ENCODE results near the gene OR4B1.

The OR4B1 gene

GRCh38 chr11:48261600-48261999 is 45.0 kb downstream of the OR4B1 start:
- DNase-seq (ENCODE audit: low read depth in 2 of 2) = no peak

GRCh38 chr11:48263423-48263911 is 46.9 kb downstream of the OR4B1 start, which contains the start of gene OR4X1:
OR4X1 (plus strand) TSS chr11:48263861; CDS start chr11:48263861, 0 bp downstream.
- no peak for DNase-seq (ENCODE audit: low read depth in 2 of 2)

Measured in stimulated activated CD4-positive, alpha-beta T cell treated with anti-CD3 and anti-CD28 coated beads, Interleukin-4, amount 100 ng/mL, for 48 hours (primary cell).